Activated CD4-positive, alpha-beta T cell treated with anti-CD3 and anti-CD28 coated beads, Interleukin-10, Interleukin-2, amounts not matched to agents 100 ng/mL and 50 ng/mL, durations not matched to agents 16 hours and 8 hours (primary cell): ENCODE data around the gene IGSF11.
A peak's percentile ranks its signal among the peaks of the same experiment; 100 is the strongest.

Experiments
- DNase-seq: peaks from one replicate; pipeline ENCODE4 v3.0.0-alpha.2; 2020

IGSF11 gene

DNA sequence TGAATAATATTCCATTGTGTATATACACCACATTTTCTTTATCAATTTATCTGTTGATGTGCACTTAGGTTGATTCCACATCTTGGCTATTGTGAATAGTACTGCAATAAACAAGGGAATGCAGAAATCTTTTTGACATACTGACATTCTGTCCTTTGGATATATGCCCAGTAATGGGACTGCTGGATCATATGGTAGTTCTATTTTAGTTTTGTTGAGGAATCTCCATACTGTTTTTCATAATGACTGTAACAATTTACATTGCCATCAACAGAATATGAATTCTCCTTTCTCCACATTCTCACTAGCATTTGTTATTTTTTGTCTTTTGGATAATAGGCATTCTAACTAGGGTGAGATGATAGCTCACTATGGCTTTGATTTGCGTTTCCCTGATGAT, 174.7 kb downstream of the IGSF11 start:
- DNase-seq = no peak

DNA sequence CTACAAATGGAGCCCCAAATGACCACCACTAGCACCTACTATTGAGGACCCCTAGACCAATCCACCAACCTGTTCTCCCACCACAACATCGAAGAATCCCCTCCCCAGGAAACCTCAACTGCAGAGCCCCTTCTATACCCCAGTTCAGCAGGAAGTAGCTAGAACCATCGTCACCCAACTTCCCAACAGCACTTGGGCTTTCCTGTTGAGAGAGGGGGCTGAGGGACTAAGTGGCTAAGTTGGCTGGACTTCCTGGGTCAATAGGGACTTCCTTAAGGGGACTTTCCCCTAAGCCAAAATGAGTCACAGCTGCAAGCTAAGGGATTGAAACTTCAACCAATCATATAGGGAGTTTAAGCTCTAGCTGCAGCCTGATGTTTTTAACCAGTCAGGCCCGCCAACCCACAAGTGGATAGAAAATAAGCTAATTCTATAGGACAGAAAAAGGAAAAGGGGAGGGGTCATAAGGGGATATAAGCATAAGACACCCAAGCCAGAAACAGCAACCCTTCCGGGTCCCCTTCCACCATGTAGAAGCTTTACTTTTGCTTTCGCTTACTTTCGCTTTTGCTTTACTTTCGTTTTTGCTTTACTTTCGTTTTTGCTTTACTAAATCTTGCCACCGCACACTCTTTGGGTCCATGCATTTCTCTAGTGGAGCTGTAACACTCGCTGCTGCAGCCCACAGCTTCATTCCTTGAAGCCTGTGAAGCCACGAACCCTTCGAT, 183.0 kb downstream of the IGSF11 start:
- DNase-seq = peak; percentile 31

DNA sequence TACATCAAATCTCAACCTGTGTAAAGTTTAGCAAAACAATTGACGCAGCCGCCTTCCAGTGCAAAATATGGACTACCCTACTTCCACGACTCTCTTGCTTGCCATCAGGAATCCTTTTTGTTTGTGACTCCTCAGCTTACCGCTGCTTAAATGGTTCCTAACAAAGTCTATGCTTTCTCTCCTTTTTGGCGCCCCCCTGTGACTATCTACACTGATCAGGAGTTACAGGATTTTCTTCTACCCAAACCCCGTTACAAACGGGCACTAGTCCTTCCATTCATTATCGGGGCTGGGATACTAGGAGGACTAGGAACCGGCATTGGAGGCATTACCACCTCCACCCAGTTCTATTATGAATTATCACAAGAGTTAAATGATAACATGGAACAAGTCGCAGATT, 184.0 kb downstream of the IGSF11 start:
- no peak for DNase-seq
